WTC11 (cell line): ENCODE results near the gene ABTB2. TPM values are rescaled to one million over a fixed set of nuclear protein-coding genes. Genes with fewer than 3 reads are reported as not detected.

ENCODE experiments used
- ATAC-seq: fragments of 200-7000 bp; cut with Tn5 transposase; 2 replicates; pipeline ENCODE4 v1.10.0; 2021; ENCODE audit warnings: mild to moderate bottlenecking, moderate library complexity
- CTCF ChIA-PET: fragments of 300-600 bp; sonication (Branson Sonifier 250); formaldehyde crosslinking; loops from one replicate; lab custom pipeline; 2021; ENCODE audit warnings: antibody characterized with exemption; lab: Charles Lee
- POLR2A ChIA-PET: fragments of 350-600 bp; sonication (Branson Sonifier 250); formaldehyde crosslinking; loops from one replicate; lab custom pipeline; 2021; ENCODE audit warnings: antibody characterized with exemption; lab: Charles Lee
- DNase-seq: peaks from one replicate; pipeline ENCODE4 v3.0.0; 2021; ENCODE audit warnings: low spot score
- H3K27ac Mint-ChIP-seq: 2 replicates; pipeline ENCODE4 v1.8.0; 2021; ENCODE audit warnings: mixed read lengths
- H3K27me3 Mint-ChIP-seq: 2 replicates; pipeline ENCODE4 v1.8.0; 2021; ENCODE audit warnings: low read depth, mild to moderate bottlenecking, moderate library complexity, mixed read lengths
- H3K36me3 Mint-ChIP-seq: 2 replicates; pipeline ENCODE4 v1.8.0; 2021; ENCODE audit warnings: mixed read lengths
- H3K4me1 Mint-ChIP-seq: 2 replicates; pipeline ENCODE4 v1.8.0; 2022; ENCODE audit warnings: mixed read lengths
- H3K4me3 Mint-ChIP-seq: 2 replicates; pipeline ENCODE4 v1.8.0; 2021; ENCODE audit warnings: mild to moderate bottlenecking, moderate library complexity, mixed read lengths
- H3K9me3 Mint-ChIP-seq: 2 replicates; pipeline ENCODE4 v1.8.0; 2021; ENCODE audit warnings: mixed read lengths
- ATF6 ChIP-seq: sonication (generic); formaldehyde crosslinking; IDR thresholded peaks from 2 replicates; pipeline ENCODE4 v1.8.1; 2023; ENCODE audit warnings: mild to moderate bottlenecking, missing genetic modification reagents
- CREM ChIP-seq: sonication (generic); formaldehyde crosslinking; IDR thresholded peaks from 2 replicates; pipeline ENCODE4 v1.8.1; 2022; ENCODE audit warnings: mild to moderate bottlenecking, missing genetic modification reagents, moderate library complexity
- HMGA2 ChIP-seq: fragments of 250-450 bp; sonication (Bioruptor Pico); IDR thresholded peaks from 2 replicates; pipeline ENCODE4 v1.4.0; 2021; ENCODE audit warnings: mild to moderate bottlenecking, moderate library complexity
- IRF2 ChIP-seq: sonication (generic); formaldehyde crosslinking; IDR thresholded peaks from 2 replicates; pipeline ENCODE4 v1.8.0; 2022; ENCODE audit warnings: low read depth, missing genetic modification reagents, borderline replicate concordance
- MYBL2 ChIP-seq: sonication (generic); formaldehyde crosslinking; IDR thresholded peaks from 2 replicates; pipeline ENCODE4 v1.8.1; 2023; ENCODE audit warnings: mild to moderate bottlenecking, moderate library complexity, missing genetic modification reagents
- OVOL2 ChIP-seq: fragments of 250-450 bp; sonication (Bioruptor Pico); IDR thresholded peaks from 2 replicates; pipeline ENCODE4 v1.9.0; 2021; ENCODE audit warnings: mild to moderate bottlenecking, borderline replicate concordance
- SP1 ChIP-seq: sonication (generic); formaldehyde crosslinking; conservative IDR thresholded peaks from 2 replicates; pipeline ENCODE4 v1.8.1; 2022; ENCODE audit warnings: missing genetic modification reagents
- TCF7 ChIP-seq: sonication (generic); formaldehyde crosslinking; IDR thresholded peaks from 2 replicates; pipeline ENCODE4 v1.8.0; 2022; ENCODE audit warnings: mild to moderate bottlenecking, low read depth, missing genetic modification reagents, moderate library complexity
- TEAD1 ChIP-seq: sonication (generic); formaldehyde crosslinking; IDR thresholded peaks from 2 replicates; pipeline ENCODE4 v1.8.0; 2022; ENCODE audit warnings: mild to moderate bottlenecking, missing genetic modification reagents
- ZBTB21 ChIP-seq: sonication (generic); formaldehyde crosslinking; IDR thresholded peaks from 2 replicates; pipeline ENCODE4 v1.8.1; 2023; ENCODE audit warnings: mild to moderate bottlenecking, missing genetic modification reagents, borderline replicate concordance
- ZNF281 ChIP-seq: sonication (generic); formaldehyde crosslinking; IDR thresholded peaks from 2 replicates; pipeline ENCODE4 v1.8.0; 2023; ENCODE audit warnings: mild to moderate bottlenecking, missing genetic modification reagents
- ZNF423 ChIP-seq: fragments of 250-450 bp; sonication (Bioruptor Pico); IDR thresholded peaks from 2 replicates; pipeline ENCODE4 v2.1.2; 2022; ENCODE audit warnings: mild to moderate bottlenecking, moderate library complexity
- ZSCAN18 ChIP-seq: fragments of 250-450 bp; sonication (Bioruptor Pico); IDR thresholded peaks from 2 replicates; pipeline ENCODE4 v2.1.2; 2022; ENCODE audit warnings: mild to moderate bottlenecking, moderate library complexity
- total RNA-seq: library from RNA; stranded (reverse); gene quantifications from 3 replicates; pipeline ENCODE4 v1.2.3, GENCODE V29; 2021
- TF ChIP-seq, protein P1 (sequence below): sonication (generic); formaldehyde crosslinking; IDR thresholded peaks from 2 replicates; pipeline ENCODE4 v1.8.1; 2023; ENCODE audit warnings: mild to moderate bottlenecking, missing genetic modification reagents, borderline replicate concordance
- TF ChIP-seq, protein P2 (sequence below): sonication (generic); formaldehyde crosslinking; IDR thresholded peaks from 2 replicates; pipeline ENCODE4 v1.8.1; 2022; ENCODE audit warnings: mild to moderate bottlenecking, missing genetic modification reagents, moderate library complexity, borderline replicate concordance
- TF ChIP-seq, protein P3 (sequence below): sonication (generic); formaldehyde crosslinking; IDR thresholded peaks from 2 replicates; pipeline ENCODE4 v1.8.1; 2022; ENCODE audit warnings: low read depth, mild to moderate bottlenecking, moderate library complexity, missing genetic modification reagents, borderline replicate concordance

Gene ABTB2
- total RNA-seq, 1 experiment from 2014 or later, result 12.8 TPM

DNA sequence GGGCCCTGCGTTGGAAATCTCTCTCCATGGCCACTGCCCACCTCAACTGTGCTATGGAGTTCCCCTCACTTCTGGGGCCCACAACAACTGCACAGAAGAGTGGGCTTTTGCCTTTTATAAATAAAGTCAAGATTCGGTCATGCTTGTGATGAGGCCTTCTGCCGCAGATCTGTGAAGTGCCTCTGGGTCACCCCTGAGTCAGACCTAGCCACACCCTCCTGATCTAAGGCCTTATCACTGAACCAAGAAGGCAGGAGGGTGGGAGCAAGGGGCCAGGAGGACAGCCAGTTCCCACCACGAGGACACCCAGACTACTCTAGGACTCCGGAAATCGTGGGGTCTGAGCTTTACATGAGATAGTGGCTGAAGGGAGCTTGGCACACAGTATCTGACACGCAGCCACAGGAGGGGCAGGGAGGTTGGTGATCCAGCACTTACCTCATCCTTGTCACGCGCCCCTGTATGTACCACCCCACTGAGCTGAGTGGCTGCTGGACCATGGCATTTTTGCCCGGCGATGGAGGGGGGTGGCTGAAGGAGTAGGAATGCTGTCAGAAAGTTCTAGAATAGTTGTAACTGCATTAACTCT is 115.7 kb downstream of the ABTB2 start (continued):
- TF ChIP-seq, protein P1, sequence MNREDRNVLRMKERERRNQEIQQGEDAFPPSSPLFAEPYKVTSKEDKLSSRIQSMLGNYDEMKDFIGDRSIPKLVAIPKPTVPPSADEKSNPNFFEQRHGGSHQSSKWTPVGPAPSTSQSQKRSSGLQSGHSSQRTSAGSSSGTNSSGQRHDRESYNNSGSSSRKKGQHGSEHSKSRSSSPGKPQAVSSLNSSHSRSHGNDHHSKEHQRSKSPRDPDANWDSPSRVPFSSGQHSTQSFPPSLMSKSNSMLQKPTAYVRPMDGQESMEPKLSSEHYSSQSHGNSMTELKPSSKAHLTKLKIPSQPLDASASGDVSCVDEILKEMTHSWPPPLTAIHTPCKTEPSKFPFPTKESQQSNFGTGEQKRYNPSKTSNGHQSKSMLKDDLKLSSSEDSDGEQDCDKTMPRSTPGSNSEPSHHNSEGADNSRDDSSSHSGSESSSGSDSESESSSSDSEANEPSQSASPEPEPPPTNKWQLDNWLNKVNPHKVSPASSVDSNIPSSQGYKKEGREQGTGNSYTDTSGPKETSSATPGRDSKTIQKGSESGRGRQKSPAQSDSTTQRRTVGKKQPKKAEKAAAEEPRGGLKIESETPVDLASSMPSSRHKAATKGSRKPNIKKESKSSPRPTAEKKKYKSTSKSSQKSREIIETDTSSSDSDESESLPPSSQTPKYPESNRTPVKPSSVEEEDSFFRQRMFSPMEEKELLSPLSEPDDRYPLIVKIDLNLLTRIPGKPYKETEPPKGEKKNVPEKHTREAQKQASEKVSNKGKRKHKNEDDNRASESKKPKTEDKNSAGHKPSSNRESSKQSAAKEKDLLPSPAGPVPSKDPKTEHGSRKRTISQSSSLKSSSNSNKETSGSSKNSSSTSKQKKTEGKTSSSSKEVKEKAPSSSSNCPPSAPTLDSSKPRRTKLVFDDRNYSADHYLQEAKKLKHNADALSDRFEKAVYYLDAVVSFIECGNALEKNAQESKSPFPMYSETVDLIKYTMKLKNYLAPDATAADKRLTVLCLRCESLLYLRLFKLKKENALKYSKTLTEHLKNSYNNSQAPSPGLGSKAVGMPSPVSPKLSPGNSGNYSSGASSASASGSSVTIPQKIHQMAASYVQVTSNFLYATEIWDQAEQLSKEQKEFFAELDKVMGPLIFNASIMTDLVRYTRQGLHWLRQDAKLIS, result no peak
- TF ChIP-seq TEAD1 (CRISPR knock-in tag) (no peak), CREM (CRISPR knock-in tag) (no peak), ZSCAN18 (CRISPR knock-in tag) (no peak), ZNF281 (CRISPR knock-in tag) (no peak)
- TF ChIP-seq, protein P2, sequence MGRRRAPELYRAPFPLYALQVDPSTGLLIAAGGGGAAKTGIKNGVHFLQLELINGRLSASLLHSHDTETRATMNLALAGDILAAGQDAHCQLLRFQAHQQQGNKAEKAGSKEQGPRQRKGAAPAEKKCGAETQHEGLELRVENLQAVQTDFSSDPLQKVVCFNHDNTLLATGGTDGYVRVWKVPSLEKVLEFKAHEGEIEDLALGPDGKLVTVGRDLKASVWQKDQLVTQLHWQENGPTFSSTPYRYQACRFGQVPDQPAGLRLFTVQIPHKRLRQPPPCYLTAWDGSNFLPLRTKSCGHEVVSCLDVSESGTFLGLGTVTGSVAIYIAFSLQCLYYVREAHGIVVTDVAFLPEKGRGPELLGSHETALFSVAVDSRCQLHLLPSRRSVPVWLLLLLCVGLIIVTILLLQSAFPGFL (CRISPR knock-in tag), result no peak

DNA sequence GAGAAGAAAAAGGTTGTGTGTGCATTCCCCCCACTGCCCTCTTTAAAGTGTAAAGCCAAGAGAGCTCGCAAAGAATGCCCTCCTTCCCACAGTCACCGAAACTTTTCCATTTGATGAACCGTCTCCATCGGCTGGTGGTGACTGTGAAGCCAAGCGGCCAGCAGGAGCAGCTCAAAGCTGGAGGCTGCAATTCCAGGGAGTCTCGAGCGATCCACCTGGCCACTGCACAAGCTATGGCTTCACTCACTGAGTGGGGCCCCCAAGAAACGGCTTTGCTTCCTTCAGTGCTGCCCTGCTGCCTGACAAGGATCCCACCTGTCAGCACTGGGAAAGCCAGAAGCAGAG is 117.7 kb downstream of the ABTB2 start:
- ATAC-seq, result peak; percentile 18
- Mint-ChIP-seq H3K36me3 (no peaks in the 10 kb centered on the region), H3K9me3 (no peaks in the 10 kb centered on the region), H3K27me3 (no peaks in the 10 kb centered on the region), H3K27ac (no peak overlapping the region), H3K4me1 (peaks cover 44% of the 10 kb centered on the region), H3K4me3 (no peak overlapping the region)
- DNase-seq, result no peak
- ChIA-PET POLR2A (no interaction called here), CTCF (interaction anchor here (1.1 to 3.3 kb wide), 5 partner anchors 10 to 66 kb away, joined by 3 to 20 read pairs (median 3); no protein-coding TSS in a partner anchor)
- TF ChIP-seq, protein P1, result no peak
- TF ChIP-seq, protein P3, sequence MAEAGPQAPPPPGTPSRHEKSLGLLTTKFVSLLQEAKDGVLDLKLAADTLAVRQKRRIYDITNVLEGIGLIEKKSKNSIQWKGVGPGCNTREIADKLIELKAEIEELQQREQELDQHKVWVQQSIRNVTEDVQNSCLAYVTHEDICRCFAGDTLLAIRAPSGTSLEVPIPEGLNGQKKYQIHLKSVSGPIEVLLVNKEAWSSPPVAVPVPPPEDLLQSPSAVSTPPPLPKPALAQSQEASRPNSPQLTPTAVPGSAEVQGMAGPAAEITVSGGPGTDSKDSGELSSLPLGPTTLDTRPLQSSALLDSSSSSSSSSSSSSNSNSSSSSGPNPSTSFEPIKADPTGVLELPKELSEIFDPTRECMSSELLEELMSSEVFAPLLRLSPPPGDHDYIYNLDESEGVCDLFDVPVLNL (CRISPR knock-in tag), result no peak
- TF ChIP-seq ZNF423 (CRISPR knock-in tag) (no peak), ZBTB21 (CRISPR knock-in tag) (no peak), ATF6 (CRISPR knock-in tag) (no peak), IRF2 (CRISPR knock-in tag) (no peak), OVOL2 (no peak), SP1 (CRISPR knock-in tag) (no peak), TCF7 (no peak), MYBL2 (CRISPR knock-in tag) (no peak), HMGA2 (no peak)
